MCF 10A (cell line): ENCODE data around the gene ERG. TPM values are rescaled to one million over a fixed set of nuclear protein-coding genes. Genes with fewer than 3 reads are reported as not detected.

ENCODE experiments used
- BruUV-seq: library from RNA; stranded (reverse); fragments of 400-500 nt; replicated peaks from 2 replicates; lab custom pipeline; 2021; lab: Mats Ljungman, UMichigan
- CTCF ChIA-PET: fragments of 300-600 bp; sonication (Branson Sonifier 250); formaldehyde crosslinking; extraction: SDS; loops from one replicate; lab custom pipeline; 2021; ENCODE audit warnings: antibody characterized with exemption, inconsistent platforms; lab: Yijun Ruan, JAX
- POLR2A ChIA-PET: fragments of 300-600, 350-650 bp; sonication (Branson Sonifier 250); formaldehyde crosslinking; extraction: SDS; loops from one replicate; lab custom pipeline; 2020; ENCODE audit warnings: antibody characterized with exemption, inconsistent platforms; lab: Yijun Ruan, JAX
- DNase-seq: peaks from one replicate; pipeline ENCODE4 v3.0.0-alpha.2; 2018; ENCODE audit not compliant: unreplicated experiment
- H3K27ac Mint-ChIP-seq: one replicate; pipeline ENCODE4 v1.8.0; 2022; ENCODE audit warnings: mild to moderate bottlenecking, low read depth, mixed read lengths; ENCODE audit not compliant: unreplicated experiment
- H3K27me3 Mint-ChIP-seq: one replicate; pipeline ENCODE4 v1.8.0; 2022; ENCODE audit warnings: mixed read lengths; ENCODE audit not compliant: insufficient read depth, unreplicated experiment
- H3K36me3 Mint-ChIP-seq: one replicate; pipeline ENCODE4 v1.8.0; 2022; ENCODE audit warnings: mild to moderate bottlenecking, moderate library complexity, mixed read lengths; ENCODE audit not compliant: insufficient read depth, unreplicated experiment
- H3K4me1 Mint-ChIP-seq: one replicate; pipeline ENCODE4 v1.8.0; 2022; ENCODE audit warnings: mixed read lengths; ENCODE audit not compliant: insufficient read depth, unreplicated experiment
- H3K4me3 Mint-ChIP-seq: one replicate; pipeline ENCODE4 v1.8.0; 2022; ENCODE audit warnings: mild to moderate bottlenecking, moderate library complexity, mixed read lengths; ENCODE audit not compliant: unreplicated experiment
- H3K9me3 Mint-ChIP-seq: one replicate; pipeline ENCODE4 v1.8.0; 2022; ENCODE audit warnings: mixed read lengths; ENCODE audit not compliant: unreplicated experiment
- CTCF ChIP-seq: fragments of 200-600 bp; IDR thresholded peaks from one replicate; pipeline ENCODE4 v1.8.0; 2022; ENCODE audit warnings: antibody characterized with exemption, mild to moderate bottlenecking; ENCODE audit not compliant: unreplicated experiment
- intact Hi-C: fragments of 100-400 bp; cut with micrococcal nuclease; formaldehyde crosslinking; loops from 2 replicates; pipeline ENCODE4 v1.14.1; 2022
- total RNA-seq: library from RNA; stranded (reverse); gene quantifications from 2 replicates; pipeline ENCODE4 v1.2.3, GENCODE V29; 2022

Gene ERG
- total RNA-seq, 1 experiment from 2014 or later, result not detected

- peaks cover 27% of the 10 kb centered on the region for H3K4me1 Mint-ChIP-seq
- DNase-seq, result no peak
- no peaks in the 10 kb centered on the region for H3K36me3 Mint-ChIP-seq
- no peak for TF ChIP-seq CTCF
- no peaks in the 10 kb centered on the region for H3K9me3 Mint-ChIP-seq
- no peak overlapping the region for H3K4me3 Mint-ChIP-seq
- ChIA-PET CTCF (interaction anchor here (0.6 to 0.7 kb wide), 2 partner anchors 9 to 110 kb away, joined by 3 to 4 read pairs; no protein-coding TSS in a partner anchor), POLR2A (no interaction called here)
- BruUV-seq, result no TSS peak
- no peak overlapping the region for H3K27ac Mint-ChIP-seq
- no peaks in the 10 kb centered on the region for H3K27me3 Mint-ChIP-seq
- intact Hi-C loops, result no loop called here
Observed at GRCh38 chr21:38490411-38491020, 7.8 kb downstream of the ERG start.

- CTCF ChIA-PET, result interaction anchor here (0.7 kb wide), 1 partner anchor 11 kb away, joined by 6 read pairs; no protein-coding TSS in a partner anchor
- Mint-ChIP-seq H3K36me3 (no peaks in the 10 kb centered on the region), H3K27me3 (no peaks in the 10 kb centered on the region), H3K9me3 (no peaks in the 10 kb centered on the region), H3K4me3 (no peak overlapping the region), H3K27ac (no peak overlapping the region), H3K4me1 (peaks cover 27% of the 10 kb centered on the region)
- intact Hi-C loops, result loop anchor here (10.0 kb wide), 1 partner anchor 105 kb away; no protein-coding TSS in a partner anchor
- no peak for DNase-seq
- BruUV-seq, result no TSS peak
- no peak for TF ChIP-seq CTCF
- POLR2A ChIA-PET, result interaction anchor here (1.3 kb wide), 1 partner anchor 19 kb away, joined by 7 read pairs; no protein-coding TSS in a partner anchor
Observed at GRCh38 chr21:38489729-38490128, 8.5 kb downstream of the ERG start.

DNA sequence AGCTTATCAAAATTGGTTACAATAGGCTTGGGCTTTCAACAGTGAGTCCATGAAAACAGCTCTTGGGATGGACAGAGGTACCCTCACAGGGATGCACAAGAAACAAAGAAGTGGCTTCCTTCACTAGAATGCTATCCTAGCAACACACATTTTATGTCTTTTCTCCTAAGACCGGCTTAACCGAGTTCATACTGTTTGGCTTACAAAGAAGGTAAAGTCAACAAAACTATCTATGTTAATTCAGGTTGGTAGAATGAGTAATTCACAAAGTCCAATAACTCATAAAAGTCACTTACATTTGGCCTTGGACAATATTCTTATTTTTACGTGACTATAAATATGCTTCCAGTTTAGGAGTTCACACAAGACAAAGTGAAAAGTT is 9.0 kb downstream of the ERG start:
- peaks cover 27% of the 10 kb centered on the region for H3K4me1 Mint-ChIP-seq
- no TSS peak for BruUV-seq
- CTCF ChIA-PET, result interaction anchor here (0.7 kb wide), 1 partner anchor 11 kb away, joined by 6 read pairs; no protein-coding TSS in a partner anchor

More for the DNA sequence above, 9.0 kb downstream of the ERG start:
- H3K27ac Mint-ChIP-seq, result no peak overlapping the region
- H3K36me3 Mint-ChIP-seq, result no peaks in the 10 kb centered on the region
- TF ChIP-seq CTCF, result no peak
- POLR2A ChIA-PET, result interaction anchor here (1.0 to 1.3 kb wide), 2 partner anchors 13 to 18 kb away, joined by 4 to 7 read pairs; no protein-coding TSS in a partner anchor
- no peak for DNase-seq
- H3K4me3 Mint-ChIP-seq, result no peak overlapping the region
- no peaks in the 10 kb centered on the region for H3K27me3 Mint-ChIP-seq
- intact Hi-C loops, result loop anchor here (10.0 kb wide), 1 partner anchor 104 kb away; no protein-coding TSS in a partner anchor
- H3K9me3 Mint-ChIP-seq, result no peaks in the 10 kb centered on the region
